Stimulated activated memory B cell treated with anti-CD40 and anti-IgM and Interleukin-4, amounts not matched to agents 10 μg/mL and 1 μg/mL and 100 μg/mL, for 72 hours (primary cell): ENCODE data around the gene OGFR.
A peak's percentile ranks its signal among the peaks of the same experiment; 100 is the strongest.

Source experiments
- ATAC-seq: fragments of 150-1000 bp; cut with Tn5 transposase; 2 replicates; pipeline ENCODE4 v1.10.0; 2021
- H3K27ac Mint-ChIP-seq: one replicate; pipeline ENCODE4 v1.8.0; 2022; ENCODE audit warnings: mild to moderate bottlenecking, mixed read lengths
- H3K27me3 Mint-ChIP-seq: one replicate; pipeline ENCODE4 v1.8.0; 2022; ENCODE audit warnings: mixed read lengths
- H3K36me3 Mint-ChIP-seq: one replicate; pipeline ENCODE4 v1.8.0; 2022; ENCODE audit warnings: mixed read lengths
- H3K4me1 Mint-ChIP-seq: one replicate; pipeline ENCODE4 v1.8.0; 2022; ENCODE audit warnings: mixed read lengths
- H3K4me3 Mint-ChIP-seq: one replicate; pipeline ENCODE4 v1.8.0; 2022; ENCODE audit warnings: mild to moderate bottlenecking, moderate library complexity, mixed read lengths
- H3K9me3 Mint-ChIP-seq: one replicate; pipeline ENCODE4 v1.8.0; 2022; ENCODE audit warnings: mixed read lengths

The OGFR gene, protein sequence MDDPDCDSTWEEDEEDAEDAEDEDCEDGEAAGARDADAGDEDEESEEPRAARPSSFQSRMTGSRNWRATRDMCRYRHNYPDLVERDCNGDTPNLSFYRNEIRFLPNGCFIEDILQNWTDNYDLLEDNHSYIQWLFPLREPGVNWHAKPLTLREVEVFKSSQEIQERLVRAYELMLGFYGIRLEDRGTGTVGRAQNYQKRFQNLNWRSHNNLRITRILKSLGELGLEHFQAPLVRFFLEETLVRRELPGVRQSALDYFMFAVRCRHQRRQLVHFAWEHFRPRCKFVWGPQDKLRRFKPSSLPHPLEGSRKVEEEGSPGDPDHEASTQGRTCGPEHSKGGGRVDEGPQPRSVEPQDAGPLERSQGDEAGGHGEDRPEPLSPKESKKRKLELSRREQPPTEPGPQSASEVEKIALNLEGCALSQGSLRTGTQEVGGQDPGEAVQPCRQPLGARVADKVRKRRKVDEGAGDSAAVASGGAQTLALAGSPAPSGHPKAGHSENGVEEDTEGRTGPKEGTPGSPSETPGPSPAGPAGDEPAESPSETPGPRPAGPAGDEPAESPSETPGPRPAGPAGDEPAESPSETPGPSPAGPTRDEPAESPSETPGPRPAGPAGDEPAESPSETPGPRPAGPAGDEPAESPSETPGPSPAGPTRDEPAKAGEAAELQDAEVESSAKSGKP

DNA sequence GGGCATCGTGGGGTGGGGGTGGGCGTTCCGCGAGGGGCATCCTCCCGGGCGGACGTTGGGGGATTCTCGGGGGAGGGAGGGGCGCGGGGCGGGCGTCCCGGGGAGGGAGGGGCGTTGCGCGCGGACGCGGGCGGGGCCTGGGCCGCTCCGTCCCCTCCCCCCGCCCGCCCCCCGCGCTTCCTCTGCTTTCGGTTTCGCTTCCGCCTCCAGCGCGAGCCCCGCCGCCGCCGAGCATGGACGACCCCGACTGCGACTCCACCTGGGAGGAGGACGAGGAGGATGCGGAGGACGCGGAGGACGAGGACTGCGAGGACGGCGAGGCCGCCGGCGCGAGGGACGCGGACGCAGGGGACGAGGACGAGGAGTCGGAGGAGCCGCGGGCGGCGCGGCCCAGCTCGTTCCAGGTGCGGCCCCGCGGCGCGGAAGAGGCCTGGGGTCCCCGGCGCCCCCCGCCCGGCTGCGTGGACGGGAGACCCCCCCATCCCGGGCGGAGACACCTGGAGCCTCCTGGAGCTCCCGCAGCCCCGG lies at the start of gene OGFR:
Gene OGFR, plus strand, starts transcription at position 209 of the 528 bp plus-strand sequence. Its CDS starts 25 bp downstream, at position 234.
- peak within 1 kb of the TSS; percentile 93 for H3K27ac Mint-ChIP-seq
- no peaks in the 10 kb centered on the region for H3K9me3 Mint-ChIP-seq
- ATAC-seq = peak; percentile 72
- H3K27me3 Mint-ChIP-seq = no peaks in the 10 kb centered on the region
- H3K4me1 Mint-ChIP-seq = peaks cover 40% of the 10 kb centered on the region
- peak within 1 kb of the TSS; percentile 88 for H3K4me3 Mint-ChIP-seq
- H3K36me3 Mint-ChIP-seq = peaks cover 30% of the 10 kb centered on the region

GRCh38 chr20:62754991-62755356 lies 49.7 kb upstream of the OGFR start:
- Mint-ChIP-seq H3K4me1 (no peaks in the 10 kb centered on the region), H3K36me3 (no peaks in the 10 kb centered on the region), H3K9me3 (no peaks in the 10 kb centered on the region), H3K27ac (no peak overlapping the region), H3K27me3 (peaks cover 58% of the 10 kb centered on the region), H3K4me3 (no peak overlapping the region)
- no peak for ATAC-seq

DNA sequence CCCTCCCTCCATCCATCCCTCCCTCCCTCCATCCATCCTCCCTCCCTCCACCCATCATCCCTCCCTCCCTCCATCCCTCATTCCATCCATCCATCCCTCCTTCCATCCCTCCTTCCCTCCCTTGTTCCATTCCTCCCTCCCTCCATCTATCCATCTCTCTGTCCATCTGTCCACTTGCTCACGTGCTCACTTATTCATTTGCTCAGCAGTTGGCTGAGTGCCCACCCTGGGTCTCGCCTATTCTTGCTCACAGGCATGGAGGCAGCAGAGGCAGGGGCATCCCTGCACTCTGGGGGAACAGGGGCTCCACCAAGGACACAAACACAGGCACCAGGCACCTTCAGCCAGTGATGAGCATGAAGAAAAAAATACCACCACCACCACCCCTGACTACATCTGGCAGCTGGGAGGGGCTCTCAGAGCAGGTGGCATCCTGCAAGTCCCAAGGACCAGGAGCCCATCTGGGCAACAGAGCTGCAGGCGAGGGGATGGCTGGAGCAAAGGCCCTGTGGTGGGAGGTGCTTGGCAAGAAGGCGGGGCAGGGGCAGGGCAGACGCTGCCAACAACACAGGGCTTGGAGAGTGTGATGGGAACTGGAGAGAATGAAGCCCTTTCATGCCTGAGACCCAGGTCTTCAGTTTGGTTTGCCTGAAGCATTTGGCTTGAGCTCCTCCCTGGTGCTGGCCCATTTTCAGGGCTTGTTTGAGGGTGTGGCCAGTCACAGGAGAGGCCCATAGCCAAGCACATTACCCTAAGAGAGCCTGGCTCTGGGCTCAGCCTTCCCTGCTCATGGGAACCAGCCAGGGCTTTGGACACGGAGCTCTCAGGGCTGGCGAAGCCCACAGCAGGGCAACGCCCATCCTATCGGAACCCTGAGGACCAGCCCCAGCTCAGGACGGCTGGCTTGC lies 48.6 kb upstream of the OGFR start:
- no peak overlapping the region for H3K27ac Mint-ChIP-seq
- H3K9me3 Mint-ChIP-seq = no peaks in the 10 kb centered on the region
- H3K36me3 Mint-ChIP-seq = no peaks in the 10 kb centered on the region
- ATAC-seq = no peak
- peaks cover 67% of the 10 kb centered on the region for H3K27me3 Mint-ChIP-seq
- no peaks in the 10 kb centered on the region for H3K4me1 Mint-ChIP-seq
- no peak overlapping the region for H3K4me3 Mint-ChIP-seq

DNA sequence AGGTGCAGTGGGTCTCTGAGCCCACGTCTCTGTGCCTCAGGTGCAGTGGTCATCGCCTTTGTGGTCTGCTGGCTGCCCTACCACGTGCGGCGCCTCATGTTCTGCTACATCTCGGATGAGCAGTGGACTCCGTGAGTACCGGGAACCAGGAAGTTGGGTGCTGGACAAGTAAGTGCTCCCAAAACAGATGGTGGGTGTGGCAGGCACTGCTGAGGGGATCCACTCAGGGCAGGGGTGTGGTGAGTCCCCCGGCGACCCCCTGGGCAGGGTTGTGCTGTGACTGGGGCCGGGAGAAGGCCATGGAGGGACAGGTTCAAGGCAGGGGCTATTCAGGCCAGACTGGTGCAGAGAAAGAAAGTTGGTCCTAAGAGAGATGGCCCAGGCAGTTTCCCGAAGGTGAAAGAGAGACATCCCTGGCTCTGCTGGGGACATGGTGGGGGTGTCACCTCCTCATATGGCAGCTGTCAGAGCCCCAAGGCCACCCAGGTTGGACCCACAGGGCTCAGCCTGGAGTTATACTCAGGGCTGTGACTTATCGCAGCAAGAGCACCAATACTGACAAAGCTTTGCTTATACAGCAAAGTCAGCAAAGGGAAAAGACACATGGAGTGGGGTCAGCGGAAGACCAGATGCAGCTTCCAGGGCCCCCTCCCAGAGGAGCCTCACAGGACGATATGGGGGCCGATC lies 46.3 kb upstream of the OGFR start:
- H3K27ac Mint-ChIP-seq = no peak overlapping the region
- H3K4me1 Mint-ChIP-seq = no peaks in the 10 kb centered on the region
- H3K27me3 Mint-ChIP-seq = peaks cover 79% of the 10 kb centered on the region
- no peak overlapping the region for H3K4me3 Mint-ChIP-seq
- no peak for ATAC-seq
- H3K36me3 Mint-ChIP-seq = no peaks in the 10 kb centered on the region
- H3K9me3 Mint-ChIP-seq = no peaks in the 10 kb centered on the region

- ATAC-seq = no peak
- Mint-ChIP-seq H3K27me3 (peaks cover 91% of the 10 kb centered on the region), H3K9me3 (no peaks in the 10 kb centered on the region)
Observed at GRCh38 chr20:62759981-62760431, 44.6 kb upstream of the OGFR start.

GRCh38 chr20:62760471-62760855 lies 44.2 kb upstream of the OGFR start:
- ATAC-seq = no peak

More at GRCh38 chr20:62759981-62760431, 44.6 kb upstream of the OGFR start:
- Mint-ChIP-seq H3K27ac (no peak overlapping the region), H3K36me3 (no peaks in the 10 kb centered on the region), H3K4me1 (no peaks in the 10 kb centered on the region), H3K4me3 (no peak overlapping the region)

DNA sequence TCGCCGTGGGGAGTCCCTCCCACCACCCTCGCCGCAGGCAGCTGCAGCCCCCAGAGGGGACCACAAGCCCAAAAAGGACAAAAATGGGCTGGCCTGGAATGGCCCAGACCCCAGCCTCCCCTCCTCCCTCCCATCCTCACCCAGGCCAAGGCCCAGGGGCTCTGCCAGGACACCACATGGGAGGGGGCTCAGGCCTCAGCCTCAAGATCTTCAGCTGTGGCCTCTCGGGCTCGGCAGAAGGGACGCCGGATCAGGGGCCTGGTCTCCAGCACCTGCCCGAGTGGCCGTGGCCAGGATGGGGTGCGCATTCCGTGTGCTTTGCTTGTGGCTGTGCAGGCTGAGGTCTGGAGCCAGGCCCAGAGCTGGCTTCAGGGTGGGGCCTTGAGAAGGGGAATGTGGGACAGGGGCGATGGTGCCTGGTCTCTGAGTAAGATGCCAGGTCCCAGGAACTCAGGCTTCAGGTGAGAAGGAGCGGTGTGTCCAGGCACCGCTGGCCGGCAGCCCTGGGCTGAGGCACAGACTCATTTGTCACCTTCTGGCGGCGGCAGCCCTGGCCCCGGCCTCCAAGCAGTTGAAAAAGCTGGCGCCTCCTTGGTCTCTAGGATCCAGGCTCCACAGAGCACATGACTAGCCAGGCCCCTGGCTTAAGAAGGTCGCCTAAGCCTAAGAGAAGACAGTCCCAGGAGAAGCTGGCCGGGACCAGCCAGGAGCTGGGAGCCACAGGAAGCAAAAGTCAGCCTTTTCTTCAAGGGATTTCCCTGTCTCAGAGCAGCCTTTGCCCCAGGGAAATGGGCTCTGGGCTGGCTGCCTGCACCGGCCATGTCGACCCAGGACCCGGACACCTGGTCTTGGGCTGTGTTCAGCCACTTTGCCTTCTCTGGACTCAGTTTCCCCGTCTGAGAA lies 43.5 kb upstream of the OGFR start:
- no peak for ATAC-seq
- H3K27me3 Mint-ChIP-seq = peaks cover 90% of the 10 kb centered on the region
- no peak overlapping the region for H3K4me3 Mint-ChIP-seq

More at GRCh38 chr20:62760471-62760855, 44.2 kb upstream of the OGFR start:
- no peak overlapping the region for H3K27ac Mint-ChIP-seq
- no peaks in the 10 kb centered on the region for H3K9me3 Mint-ChIP-seq
- no peaks in the 10 kb centered on the region for H3K36me3 Mint-ChIP-seq
- H3K4me3 Mint-ChIP-seq = no peak overlapping the region
- H3K4me1 Mint-ChIP-seq = no peaks in the 10 kb centered on the region
- H3K27me3 Mint-ChIP-seq = peaks cover 95% of the 10 kb centered on the region

DNA sequence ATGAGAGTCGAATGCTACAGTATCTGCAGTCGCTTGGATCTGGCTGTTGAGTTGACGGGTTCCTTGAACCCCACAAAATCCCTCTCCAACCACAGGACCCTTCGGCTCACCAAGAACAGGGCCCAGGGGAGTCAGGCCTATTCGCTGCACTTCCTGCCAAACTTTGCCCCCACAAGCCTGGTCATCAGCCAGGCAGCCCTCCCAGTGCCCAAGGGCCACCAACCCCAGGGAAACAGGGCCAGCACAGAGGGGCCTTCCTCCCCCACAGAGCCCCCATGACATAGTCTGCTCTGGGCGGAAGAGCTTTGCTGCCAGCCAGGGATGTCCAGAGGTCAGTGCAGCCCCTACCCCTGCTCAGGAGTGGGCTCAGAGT lies 42.9 kb upstream of the OGFR start:
- H3K9me3 Mint-ChIP-seq = no peaks in the 10 kb centered on the region
- no peak overlapping the region for H3K4me3 Mint-ChIP-seq

More for the DNA sequence above, 43.5 kb upstream of the OGFR start:
- Mint-ChIP-seq H3K4me1 (no peaks in the 10 kb centered on the region), H3K9me3 (no peaks in the 10 kb centered on the region), H3K27ac (no peak overlapping the region), H3K36me3 (no peaks in the 10 kb centered on the region)

DNA sequence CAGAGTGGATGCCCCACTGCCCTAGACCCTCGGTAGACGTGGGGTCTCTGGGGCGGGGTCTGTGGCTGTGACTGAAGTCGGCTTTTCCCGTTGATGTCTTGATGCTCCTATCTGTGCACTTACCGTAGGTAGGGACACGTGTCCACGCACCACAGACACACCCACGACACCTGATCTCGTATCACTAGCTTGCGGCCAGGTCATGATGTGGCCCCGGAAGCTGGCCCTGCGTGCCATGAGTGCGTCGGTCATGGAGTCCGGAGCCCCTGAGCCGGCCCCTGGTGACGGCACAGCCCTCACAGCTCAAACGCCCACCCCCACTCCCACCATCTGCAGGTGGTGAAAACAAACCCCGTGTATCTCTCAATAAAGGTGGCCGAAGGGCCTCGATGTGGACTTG lies 42.3 kb upstream of the OGFR start:
- Mint-ChIP-seq H3K36me3 (no peaks in the 10 kb centered on the region), H3K4me1 (peaks cover 5% of the 10 kb centered on the region), H3K9me3 (no peaks in the 10 kb centered on the region), H3K4me3 (no peak overlapping the region), H3K27me3 (peaks cover 87% of the 10 kb centered on the region), H3K27ac (no peak overlapping the region)
- ATAC-seq = no peak

More for the DNA sequence above, 42.9 kb upstream of the OGFR start:
- Mint-ChIP-seq H3K36me3 (no peaks in the 10 kb centered on the region), H3K27ac (no peak overlapping the region), H3K27me3 (peaks cover 87% of the 10 kb centered on the region), H3K4me1 (no peaks in the 10 kb centered on the region)
- no peak for ATAC-seq

- H3K4me3 Mint-ChIP-seq = no peak overlapping the region
- H3K27me3 Mint-ChIP-seq = peaks cover 87% of the 10 kb centered on the region
- ATAC-seq = no peak
- no peaks in the 10 kb centered on the region for H3K36me3 Mint-ChIP-seq
- peaks cover 6% of the 10 kb centered on the region for H3K4me1 Mint-ChIP-seq
- H3K9me3 Mint-ChIP-seq = no peaks in the 10 kb centered on the region
- H3K27ac Mint-ChIP-seq = no peak overlapping the region
Observed at GRCh38 chr20:62762801-62763368, 41.8 kb upstream of the OGFR start.

DNA sequence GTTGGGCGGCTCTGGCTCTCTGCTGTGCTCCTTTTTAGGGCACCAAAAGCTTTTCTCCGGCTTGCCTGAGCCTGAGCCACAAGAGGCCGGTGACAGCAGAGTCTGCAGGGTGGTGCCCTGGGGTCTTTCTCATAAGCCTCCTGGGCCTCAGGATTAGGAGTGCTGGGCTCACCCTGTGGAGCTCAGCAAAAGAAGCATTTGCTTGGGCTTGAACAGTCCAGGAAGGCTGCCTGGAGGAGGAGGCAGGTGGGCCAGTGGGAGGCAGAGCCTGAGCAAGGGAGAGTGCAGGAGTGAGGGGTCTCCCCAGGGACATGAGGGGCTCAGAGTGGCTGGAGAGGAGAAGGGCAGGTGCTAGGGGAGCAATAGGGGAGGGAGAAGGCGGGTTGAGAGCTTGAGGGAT lies 41.2 kb upstream of the OGFR start:
- H3K27me3 Mint-ChIP-seq = peaks cover 87% of the 10 kb centered on the region
- peaks cover 6% of the 10 kb centered on the region for H3K4me1 Mint-ChIP-seq
- no peaks in the 10 kb centered on the region for H3K9me3 Mint-ChIP-seq
- no peak overlapping the region for H3K4me3 Mint-ChIP-seq
- H3K36me3 Mint-ChIP-seq = no peaks in the 10 kb centered on the region
- ATAC-seq = no peak
- no peak overlapping the region for H3K27ac Mint-ChIP-seq

DNA sequence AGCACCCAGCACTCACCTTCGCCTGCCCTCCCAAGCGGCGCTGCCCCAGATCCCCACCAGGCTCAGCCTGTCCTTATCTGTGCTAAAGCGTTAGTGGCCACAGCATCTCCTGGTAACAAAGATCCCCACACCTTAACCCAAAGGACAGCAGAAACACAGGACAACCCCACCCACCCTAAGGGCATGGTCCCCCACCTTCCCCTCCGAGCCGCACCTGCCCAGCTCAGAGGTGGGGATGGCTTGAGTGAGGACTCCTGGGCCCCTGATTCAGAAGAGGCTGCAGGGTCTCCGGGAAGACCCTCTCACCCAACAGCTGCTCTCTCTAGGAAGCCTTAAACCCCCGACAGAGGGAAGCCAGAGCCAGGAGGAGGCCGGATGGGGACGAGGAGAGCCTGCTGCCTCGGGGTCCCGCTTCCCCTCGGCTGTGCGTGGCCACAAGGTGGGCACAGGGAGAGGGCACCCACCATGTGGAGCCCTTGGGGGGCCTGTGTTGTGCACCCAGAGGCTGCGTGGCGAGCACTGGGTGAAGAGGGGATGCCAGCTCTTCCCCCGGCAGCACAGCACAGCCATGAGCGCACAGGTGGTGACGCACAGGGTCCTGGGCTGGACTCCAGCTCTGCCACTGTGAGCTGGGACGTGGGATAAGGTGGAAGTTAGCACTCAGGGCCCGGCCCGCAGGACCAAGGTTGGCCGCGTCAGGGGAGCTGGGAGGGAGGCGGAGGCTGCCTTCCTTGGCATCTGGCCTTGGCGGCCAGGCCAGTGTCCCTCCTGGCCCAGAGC lies 40.3 kb upstream of the OGFR start:
- no peaks in the 10 kb centered on the region for H3K9me3 Mint-ChIP-seq

GRCh38 chr20:62765021-62765420 lies 39.6 kb upstream of the OGFR start:
- H3K36me3 Mint-ChIP-seq = no peaks in the 10 kb centered on the region
- peaks cover 75% of the 10 kb centered on the region for H3K27me3 Mint-ChIP-seq
- H3K4me1 Mint-ChIP-seq = peaks cover 6% of the 10 kb centered on the region
- H3K4me3 Mint-ChIP-seq = no peak overlapping the region
- ATAC-seq = no peak
- no peak overlapping the region for H3K27ac Mint-ChIP-seq
- no peaks in the 10 kb centered on the region for H3K9me3 Mint-ChIP-seq

More for the DNA sequence above, 40.3 kb upstream of the OGFR start:
- Mint-ChIP-seq H3K36me3 (no peaks in the 10 kb centered on the region), H3K4me1 (peaks cover 6% of the 10 kb centered on the region), H3K4me3 (no peak overlapping the region), H3K27me3 (peaks cover 81% of the 10 kb centered on the region), H3K27ac (no peak overlapping the region)
- no peak for ATAC-seq
